Measurements from ENCODE around the gene CYB5RL. TPM values are rescaled to one million over a fixed set of nuclear protein-coding genes. Genes with fewer than 3 reads are reported as not detected.
A peak's percentile ranks its signal among the peaks of the same experiment; 100 is the strongest.

The CYB5RL gene
- total and polyA plus RNA-seq, 2 of the 8 experiments (the other 6 are each of a cell fraction or from before 2014, with no cell fraction given): 13.2 to 14.1 TPM

DNA sequence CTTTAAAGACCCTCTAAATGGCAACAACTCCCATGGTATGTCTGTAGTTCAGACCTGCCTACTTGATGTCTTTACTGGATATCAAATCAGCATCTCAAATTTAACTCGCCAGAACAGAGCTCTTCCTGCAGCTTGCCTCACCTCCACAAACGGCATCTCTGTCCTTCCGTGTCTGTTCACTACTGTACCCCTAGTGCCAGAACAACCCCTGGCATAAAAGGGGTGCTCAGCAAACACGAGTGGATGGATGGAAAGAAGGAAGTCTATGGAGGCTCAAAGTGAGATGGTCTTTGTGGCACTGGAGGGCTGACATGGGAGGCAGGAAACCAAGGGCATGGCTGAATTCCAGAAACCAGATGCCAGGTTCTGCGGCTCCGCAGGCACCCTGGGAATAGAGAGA, 22.9 kb upstream of the CYB5RL start:
- Histone ChIP-seq H3K18ac (ENCODE audit: extremely low read depth, low read length) (no peak overlapping the region), H2BK20ac (ENCODE audit: low read length) (no peak overlapping the region), H3K56ac (replicated peaks; ENCODE audit: insufficient read length, low read depth, low read length) (no peak overlapping the region), H3K4ac (replicated peaks; ENCODE audit: insufficient read length, low read depth, low read length) (no peak overlapping the region), H3K23ac (ENCODE audit: insufficient read length) (no peak overlapping the region), H2AK5ac (ENCODE audit: low read depth, low read length) (no peak overlapping the region), H2BK12ac (ENCODE audit: low read depth, low read length) (no peak overlapping the region), H2AFZ (ENCODE audit: low read length) (no peak overlapping the region), H3K27ac (ENCODE audit: low read depth, low read length) (no peak overlapping the region), H3K79me1 (ENCODE audit: low read depth, low read length) (peaks cover 3% of the 10 kb centered on the region; the same call in 1 of the 2 replicates), H2BK15ac (ENCODE audit: low read length) (no peak overlapping the region), H3K4me2 (ENCODE audit: insufficient read depth in 1 of 2, low read depth in 2 of 2, low read length in 2 of 2) (no peak overlapping the region), H3K14ac (ENCODE audit: insufficient read length) (no peak overlapping the region), H3K4me1 (replicated peaks in 1 of 4; ENCODE audit: control insufficient read depth in 3 of 4, insufficient read depth in 4 of 4, low read length in 3 of 4) (peaks cover 0 to 5% (median 2%) of the 10 kb centered on the region in 4 experiments; a peak in 4 of 7 replicates), H4K91ac (replicated peaks; ENCODE audit: insufficient read length, low read length) (no peak overlapping the region), H3K23me2 (ENCODE audit: low read depth, low read length) (no peaks in the 10 kb centered on the region), H3K79me2 (ENCODE audit: control insufficient read depth in 1 of 2, insufficient read depth in 2 of 2, low read length in 2 of 2) (no peaks in the 10 kb centered on the region), H3K9ac (replicated peaks in 1 of 4; ENCODE audit: extremely low read depth in 1 of 4, low read depth in 3 of 4, low read length in 3 of 4) (no peak overlapping the region), H3K9me3 (ENCODE audit: insufficient read depth in 2 of 2, low read depth in 1 of 2, low read length in 1 of 2) (no peaks in the 10 kb centered on the region), H4K5ac (ENCODE audit: insufficient read length, low read depth, low read length) (no peak overlapping the region), H3K27me3 (replicated peaks in 1 of 4; ENCODE audit: control insufficient read depth in 3 of 4, extremely low read depth in 1 of 4, insufficient read depth in 3 of 4, low read length in 3 of 4) (no peaks in the 10 kb centered on the region), H3K36me3 (ENCODE audit: control insufficient read depth in 2 of 4, insufficient read depth in 4 of 4, low read length in 3 of 4) (peaks cover 4 to 17% (median 6%) of the 10 kb centered on the region in 4 experiments; a peak in 5 of 8 replicates), H3K4me3 (ENCODE audit: extremely low read depth in 1 of 4, insufficient read depth in 2 of 4, low read depth in 3 of 4, low read length in 4 of 4) (no peak overlapping the region), H4K20me1 (replicated peaks in 1 of 2; ENCODE audit: control insufficient read depth in 1 of 2, insufficient read depth in 2 of 2, low read length in 2 of 2) (peaks cover 3 to 12% of the 10 kb centered on the region in 2 experiments), H2BK120ac (replicated peaks; ENCODE audit: low read depth, low read length) (no peak overlapping the region), H4K8ac (ENCODE audit: extremely low read depth, insufficient read depth, low read length) (no peak overlapping the region), H2BK5ac (ENCODE audit: low read depth, low read length) (no peak overlapping the region)
- TF ChIP-seq POLR2A (IDR thresholded peaks at IDR 0.05; ENCODE audit: control extremely low read depth in 1 of 2, low read depth in 2 of 2, low read length in 2 of 2) (peak in 1 of 2 experiments; percentile 4; a peak in 2 of 3 replicates), CTBP2 (IDR thresholded peaks at IDR 0.05; ENCODE audit: borderline replicate concordance, insufficient read depth, insufficient read length, low read length) (no peak)
- FAIRE-seq (no peak), DNase-seq (ENCODE audit: low read depth in 1 of 2, low spot score in 2 of 2) (no peak)
- CTCF ChIA-PET (ENCODE audit: partially characterized antibody): interaction anchor here (0.6 to 1.6 kb wide), 6 partner anchors 16 to 266 kb away, joined by 3 to 5 read pairs (median 4); no protein-coding TSS in a partner anchor
- WGBS, 2 experiments (ENCODE audit: extremely low coverage in 1 of 2, insufficient coverage in 1 of 2, insufficient read length in 1 of 2, insufficient replicate concordance in 2 of 2, low coverage in 1 of 2, low lambda C conversion rate in 2 of 2, missing lambda C conversion rate in 1 of 2): 90% methylated on average over 6 of the region's 6 CpGs; no CpG with 5 or more reads in 1 of the 2 experiments
- POLR2A ChIA-PET (ENCODE audit: partially characterized antibody): interaction anchor here (0.8 to 7.1 kb wide), 8 partner anchors 7 to 183 kb away, joined by 3 to 50 read pairs (median 3); partner anchors contain the start of genes CYB5RL, MRPL37 and SSBP3

Measured in H1 (cell line).